Right lobe of liver (tissue), 6 donors: Measurements from ENCODE around the gene CERS6. TPM values are rescaled to one million over a fixed set of nuclear protein-coding genes. Genes with fewer than 3 reads are reported as not detected.

ENCODE experiments used
- ATAC-seq, 4 donors: fragments of 200-7000 bp; cut with Tn5 transposase; one replicate each; pipeline ENCODE4 v1.9.1; 2020; ENCODE audit warnings: mild to moderate bottlenecking in 4 of 4, moderate library complexity in 4 of 4
- DNase-seq, 3 donors: peaks; one replicate each; pipeline ENCODE4 v3.0.0-alpha.2; 2020
- H3K27ac ChIP-seq, 3 donors: fragments of 200-600 bp; one replicate each; pipeline ENCODE4 v1.8.0; 2022
- H3K27me3 ChIP-seq, 2 donors: fragments of 200-600 bp; one replicate each; pipeline ENCODE4 v1.8.0; 2022
- H3K36me3 ChIP-seq, 4 donors: fragments of 200-600 bp; sonication (generic) in 1 of 4; one replicate each; pipeline versions ENCODE4 v1.5.1 to v1.8.0; 2017 to 2022; ENCODE audit warnings: control low read depth in 1 of 4
- H3K4me1 ChIP-seq, 4 donors: fragments of 200-600 bp; sonication (generic) in 1 of 4; one replicate each; pipeline versions ENCODE4 v1.5.1 to v1.8.0; 2017 to 2022; ENCODE audit warnings: control low read depth in 1 of 4
- H3K4me3 ChIP-seq, 3 donors: fragments of 200-600 bp; one replicate each; pipeline ENCODE4 v1.8.0; 2022
- H3K9me3 ChIP-seq, 4 donors: fragments of 200-600 bp; sonication (generic) in 1 of 4; one replicate each; pipeline versions ENCODE4 v1.5.1 to v1.8.0; 2017 to 2022; ENCODE audit warnings: control low read depth in 1 of 4
- POLR2A ChIP-seq: fragments of 450-650 bp; IDR thresholded peaks from one replicate; pipeline ENCODE4 v1.6.1; 2017; ENCODE audit warnings: antibody characterized with exemption, mild to moderate bottlenecking
- WGBS: methylation state at CpG from one replicate; pipeline ENCODE4 v1.1.6; 2018; ENCODE audit warnings: low coverage, low lambda C conversion rate; ENCODE audit not compliant: insufficient coverage; ENCODE audit errors: missing lambda C conversion rate; 5-methylcytosine and 5-hydroxymethylcytosine counted together
- intact Hi-C, 2 donors: fragments of 100-400 bp; cut with DNase I; formaldehyde crosslinking; loops; one replicate each; pipeline versions ENCODE4 v1.11.2 to v1.14.1; 2022
- total RNA-seq, 6 experiments: library from RNA; depleted of rRNA in 2 of 6; stranded (reverse); fragments of >200 nt in 2 of 6; fragmentation: NEBNext Ultra II Directional in 3 of 6; extraction: Animal tissue kit (Norgen Biotek cat#: 25700) in 3 of 6; gene quantifications; one replicate each; pipeline versions ENCODE4 v1.1.0 to v1.2.4, GENCODE V29; 2016 to 2023
- TF ChIP-seq, protein P1 (sequence below), 4 donors: fragments of 200-600 bp in 3 of 4; fragments of 450-650 bp in 1 of 4; IDR thresholded peaks; one replicate each; pipeline versions ENCODE4 v1.5.1 to v1.8.0; 2016 to 2022; ENCODE audit warnings: antibody characterized with exemption in 4 of 4, mild to moderate bottlenecking in 2 of 4
- donor health status: DM: no; HTN: yes; CAD: no.
- donor health status: DM: no; HTN: no; CAD: no.
- donor health status: DM: no; HTN: no; CAD: no.
- donor health status: DM: no; HTN: yes; CAD: no.
- donor health status: DM: no; HTN: yes; CAD: no.

CERS6 gene
- total RNA-seq, 6 experiments from 2014 or later, result 10.4 to 30.1 (median 15.6) TPM

DNA sequence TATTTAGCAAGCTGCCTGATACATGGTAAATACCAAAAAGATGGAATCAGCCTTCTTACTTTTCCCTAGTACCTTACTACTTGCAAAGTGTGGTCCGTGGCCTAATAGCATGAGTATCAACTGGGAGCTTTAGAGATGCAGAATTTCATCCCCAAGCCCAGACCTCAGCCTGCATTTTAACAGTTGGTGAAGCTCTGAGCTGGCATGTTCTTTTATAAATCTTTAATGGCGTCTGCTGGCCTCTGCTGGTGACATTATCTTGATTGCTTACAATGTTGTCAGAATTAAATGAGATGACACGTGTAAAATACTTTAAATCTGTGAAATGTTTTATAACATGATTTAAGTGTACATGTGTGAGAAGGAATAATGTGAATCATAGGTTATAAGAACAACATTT, 231.2 kb downstream of the CERS6 start:
- Histone ChIP-seq H3K27ac (no peak overlapping the region), H3K27me3 (no peaks in the 10 kb centered on the region), H3K9me3 (no peaks in the 10 kb centered on the region), H3K36me3 (no peaks in the 10 kb centered on the region), H3K4me3 (no peak overlapping the region), H3K4me1 (no peaks in the 10 kb centered on the region)
- WGBS, result 64% methylated on average over 3 of the region's 3 CpGs
- TF ChIP-seq, protein P1, sequence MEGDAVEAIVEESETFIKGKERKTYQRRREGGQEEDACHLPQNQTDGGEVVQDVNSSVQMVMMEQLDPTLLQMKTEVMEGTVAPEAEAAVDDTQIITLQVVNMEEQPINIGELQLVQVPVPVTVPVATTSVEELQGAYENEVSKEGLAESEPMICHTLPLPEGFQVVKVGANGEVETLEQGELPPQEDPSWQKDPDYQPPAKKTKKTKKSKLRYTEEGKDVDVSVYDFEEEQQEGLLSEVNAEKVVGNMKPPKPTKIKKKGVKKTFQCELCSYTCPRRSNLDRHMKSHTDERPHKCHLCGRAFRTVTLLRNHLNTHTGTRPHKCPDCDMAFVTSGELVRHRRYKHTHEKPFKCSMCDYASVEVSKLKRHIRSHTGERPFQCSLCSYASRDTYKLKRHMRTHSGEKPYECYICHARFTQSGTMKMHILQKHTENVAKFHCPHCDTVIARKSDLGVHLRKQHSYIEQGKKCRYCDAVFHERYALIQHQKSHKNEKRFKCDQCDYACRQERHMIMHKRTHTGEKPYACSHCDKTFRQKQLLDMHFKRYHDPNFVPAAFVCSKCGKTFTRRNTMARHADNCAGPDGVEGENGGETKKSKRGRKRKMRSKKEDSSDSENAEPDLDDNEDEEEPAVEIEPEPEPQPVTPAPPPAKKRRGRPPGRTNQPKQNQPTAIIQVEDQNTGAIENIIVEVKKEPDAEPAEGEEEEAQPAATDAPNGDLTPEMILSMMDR (IDR thresholded peaks at IDR 0.05), result peak; percentile 24 to 45 (median 30)
- no peak for TF ChIP-seq POLR2A
- DNase-seq (no peak), ATAC-seq (peak in 3 of 4 donors; percentile 43 to 63 (median 51))
- intact Hi-C loops, result no loop called here

DNA sequence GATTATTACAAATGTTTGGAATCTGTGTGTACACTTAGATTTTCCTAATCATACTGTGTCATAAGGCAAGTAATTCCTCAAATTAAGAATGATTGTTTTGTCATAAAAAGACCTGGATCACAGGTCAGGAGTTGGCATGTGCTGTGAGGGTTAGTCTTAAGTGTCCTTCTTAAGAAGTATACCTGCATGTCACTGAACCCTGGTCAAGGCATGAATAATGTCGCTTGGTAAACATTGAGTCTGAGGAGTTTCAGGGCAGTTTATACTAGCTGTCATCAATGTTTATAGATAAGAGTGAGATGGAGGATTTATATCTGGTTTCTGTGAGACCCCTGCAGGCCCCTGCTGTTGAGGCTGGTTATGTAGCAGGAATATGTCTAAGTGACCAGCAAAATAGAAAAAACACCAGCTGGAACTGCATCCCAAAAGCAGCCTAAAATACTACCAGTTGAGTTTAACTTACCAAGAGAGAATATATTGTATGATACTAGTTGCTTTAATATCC, 234.4 kb downstream of the CERS6 start:
- Histone ChIP-seq H3K4me3 (no peak overlapping the region), H3K27me3 (no peaks in the 10 kb centered on the region), H3K4me1 (peaks cover 0 to 5% (median 0%) of the 10 kb centered on the region in 4 donors), H3K36me3 (peaks cover 0 to under 1% (median 0%) of the 10 kb centered on the region in 4 donors), H3K27ac (no peak overlapping the region), H3K9me3 (no peaks in the 10 kb centered on the region)
- no peak for ATAC-seq
- TF ChIP-seq POLR2A, result no peak
- TF ChIP-seq, protein P1 (IDR thresholded peaks at IDR 0.05), result no peak
- WGBS, result 70% methylated on average over 1 of the region's 1 CpG
- intact Hi-C loops, result no loop called here
- DNase-seq, result no peak

DNA sequence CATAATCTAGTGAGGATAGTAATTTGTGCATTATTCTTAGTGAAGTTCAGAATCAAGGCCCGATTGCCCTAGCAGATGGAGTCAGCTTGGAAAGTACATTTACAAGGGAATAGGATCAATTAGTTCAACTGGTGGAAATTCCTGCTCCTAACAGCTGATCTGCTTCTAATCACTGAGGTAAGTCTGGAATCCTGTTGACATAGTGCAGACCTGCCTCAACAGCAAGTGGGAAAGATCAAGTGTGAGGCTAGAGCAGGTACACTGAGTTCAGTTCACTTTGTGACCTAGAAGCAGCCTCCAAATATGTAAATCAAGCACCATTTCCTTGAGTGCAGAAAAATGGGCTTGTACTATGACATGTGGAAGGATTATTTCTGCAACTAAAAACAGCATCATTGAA, 235.1 kb downstream of the CERS6 start:
- ATAC-seq (no peak), DNase-seq (no peak)
- Histone ChIP-seq H3K4me1 (peaks cover 0 to 5% (median 0%) of the 10 kb centered on the region in 4 donors), H3K4me3 (no peak overlapping the region), H3K9me3 (no peaks in the 10 kb centered on the region), H3K27ac (no peak overlapping the region), H3K27me3 (no peaks in the 10 kb centered on the region), H3K36me3 (peaks cover 0 to 2% (median 0%) of the 10 kb centered on the region in 4 donors)
- WGBS, result 100% methylated on average over 1 of the region's 1 CpG
- TF ChIP-seq, protein P1 (IDR thresholded peaks at IDR 0.05), result no peak
- TF ChIP-seq POLR2A, result no peak
- intact Hi-C loops, result no loop called here

DNA sequence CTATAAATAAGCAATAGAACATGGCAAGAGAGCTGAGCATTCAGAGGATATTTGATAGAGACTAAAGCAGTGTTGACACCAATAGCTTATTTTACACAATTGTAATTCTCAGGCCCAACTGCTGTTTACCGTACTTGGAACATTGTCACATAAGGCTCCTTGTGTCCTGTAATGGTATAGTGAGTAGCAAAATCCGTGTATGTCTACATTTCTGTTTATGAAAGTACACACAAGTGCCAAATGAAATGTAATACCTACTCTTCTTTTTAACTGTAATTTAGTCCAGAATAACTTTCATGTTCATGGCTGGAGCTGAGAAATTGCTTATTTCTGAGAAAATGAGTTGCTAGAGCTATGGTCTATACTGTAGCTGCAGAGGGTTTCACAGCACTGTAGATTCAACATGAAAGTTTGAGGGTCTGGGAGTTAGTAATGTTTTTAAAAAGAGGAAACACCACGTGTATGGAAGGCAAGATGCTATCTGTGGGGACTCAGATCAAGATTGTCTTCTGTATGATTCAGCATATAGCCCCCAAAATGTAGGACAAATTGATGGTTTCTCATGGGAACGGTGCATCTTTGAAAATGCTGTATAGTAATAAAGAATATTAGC, 236.2 kb downstream of the CERS6 start:
- Histone ChIP-seq H3K9me3 (no peaks in the 10 kb centered on the region), H3K4me3 (no peak overlapping the region), H3K27me3 (no peaks in the 10 kb centered on the region), H3K4me1 (peaks cover 0 to 5% (median 0%) of the 10 kb centered on the region in 4 donors), H3K36me3 (peaks cover 0 to 2% (median 0%) of the 10 kb centered on the region in 4 donors), H3K27ac (no peak overlapping the region)
- intact Hi-C loops, result no loop called here
- no peak for ATAC-seq
- TF ChIP-seq, protein P1 (IDR thresholded peaks at IDR 0.05), result no peak
- TF ChIP-seq POLR2A, result no peak
- DNase-seq, result no peak
- WGBS, result 72% methylated on average over 4 of the region's 4 CpGs
